H1 (cell line): ENCODE measurements around the gene FPGS.

Source experiments
- CBX8 ChIP-seq: fragments of 300-800, 300-1000 bp; sonication (generic); IDR thresholded peaks from 2 replicates; pipeline ENCODE4 v1.7.1; 2016; ENCODE audit warnings: low read depth, low read length, borderline replicate concordance
- CHD1 ChIP-seq: IDR thresholded peaks from 2 replicates; pipeline ENCODE4 v1.6.1; 2012; ENCODE audit warnings: low read depth, low read length, improper control_type of control experiment
- JUN ChIP-seq: IDR thresholded peaks from 2 replicates; pipeline ENCODE4 v1.6.1; 2011; ENCODE audit warnings: low read depth, mild to moderate bottlenecking, improper control_type of control experiment, low read length
- POLR2A ChIP-seq, 2 experiments: IDR thresholded peaks; 1 replicate in 1 of 2; 2 replicates in 1 of 2; pipeline ENCODE4 v1.6.1; 2011; ENCODE audit warnings: low read depth in 2 of 2, low read length in 2 of 2, mild to moderate bottlenecking in 2 of 2; ENCODE audit errors: control extremely low read depth in 1 of 2
- SP1 ChIP-seq: IDR thresholded peaks from 2 replicates; pipeline ENCODE4 v1.6.1; 2011; ENCODE audit warnings: low read depth, low read length
- TAF1 ChIP-seq: IDR thresholded peaks from 2 replicates; pipeline ENCODE4 v1.6.1; 2011; ENCODE audit warnings: mild to moderate bottlenecking, low read depth, low read length
- TF ChIP-seq, protein P1 (sequence below), 3 experiments: IDR thresholded peaks; 1 replicate in 2 of 3; 2 replicates in 1 of 3; pipeline versions ENCODE4 v1.5.1 to v1.6.1; 2011; ENCODE audit warnings: low read length in 3 of 3, mild to moderate bottlenecking in 3 of 3, inconsistent platforms in 2 of 3, low read depth in 1 of 3, moderate library complexity in 1 of 3; ENCODE audit not compliant: insufficient read depth in 1 of 3; ENCODE audit errors: control extremely low read depth in 1 of 3
- TF ChIP-seq, protein P2 (sequence below): IDR thresholded peaks from 2 replicates; pipeline ENCODE4 v1.6.1; 2011; ENCODE audit warnings: low read depth, mild to moderate bottlenecking, low read length; ENCODE audit not compliant: insufficient read depth

DNA sequence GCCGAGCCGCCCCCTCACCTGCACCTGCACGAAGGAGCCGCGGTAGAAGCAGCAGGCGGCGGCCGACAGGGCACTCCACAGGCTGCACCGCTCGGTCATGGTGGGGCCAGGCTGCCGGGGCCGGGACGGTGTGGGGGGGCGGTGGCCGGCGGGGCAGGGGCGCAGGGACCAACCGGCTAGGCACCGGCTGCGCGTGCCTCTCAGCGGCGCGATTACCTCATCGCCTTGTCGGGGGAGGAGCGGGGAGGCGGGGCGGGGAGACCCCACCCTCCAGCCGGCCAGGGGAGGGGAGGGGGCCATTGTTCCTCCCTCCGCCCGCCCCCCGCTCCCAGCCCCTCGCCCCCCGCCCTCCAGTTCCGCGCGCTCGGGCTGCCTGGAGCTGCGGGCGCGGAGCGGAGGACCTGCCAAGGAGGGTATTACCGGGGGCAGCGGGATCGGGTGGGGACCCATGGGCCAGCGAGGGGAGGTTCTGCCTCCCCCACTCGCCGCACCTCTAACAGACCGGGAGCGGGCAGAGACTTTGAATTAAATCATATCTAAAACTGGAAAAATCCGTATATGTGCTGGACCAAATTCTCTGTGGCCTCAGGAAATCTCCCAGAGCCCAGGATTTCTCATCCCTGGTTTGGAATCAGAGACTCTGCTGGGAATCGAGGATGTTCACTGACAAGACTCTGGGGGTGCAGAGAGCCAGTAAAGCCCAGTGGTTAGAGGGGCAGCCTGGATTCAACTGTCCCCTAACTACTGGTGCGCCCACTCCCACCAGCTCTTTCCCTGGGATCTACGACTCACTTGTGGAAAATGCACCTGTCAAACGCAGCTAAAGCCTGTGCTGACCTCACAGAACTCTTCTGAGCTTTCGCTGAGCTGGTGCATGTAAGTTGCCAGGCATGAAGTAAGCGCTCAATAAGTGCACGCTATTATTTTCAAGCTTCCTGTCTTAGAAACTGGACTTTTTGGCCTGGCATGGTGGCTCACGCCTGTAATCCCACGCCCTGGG lies 47.3 kb upstream of the FPGS start:
- TF ChIP-seq, protein P1, sequence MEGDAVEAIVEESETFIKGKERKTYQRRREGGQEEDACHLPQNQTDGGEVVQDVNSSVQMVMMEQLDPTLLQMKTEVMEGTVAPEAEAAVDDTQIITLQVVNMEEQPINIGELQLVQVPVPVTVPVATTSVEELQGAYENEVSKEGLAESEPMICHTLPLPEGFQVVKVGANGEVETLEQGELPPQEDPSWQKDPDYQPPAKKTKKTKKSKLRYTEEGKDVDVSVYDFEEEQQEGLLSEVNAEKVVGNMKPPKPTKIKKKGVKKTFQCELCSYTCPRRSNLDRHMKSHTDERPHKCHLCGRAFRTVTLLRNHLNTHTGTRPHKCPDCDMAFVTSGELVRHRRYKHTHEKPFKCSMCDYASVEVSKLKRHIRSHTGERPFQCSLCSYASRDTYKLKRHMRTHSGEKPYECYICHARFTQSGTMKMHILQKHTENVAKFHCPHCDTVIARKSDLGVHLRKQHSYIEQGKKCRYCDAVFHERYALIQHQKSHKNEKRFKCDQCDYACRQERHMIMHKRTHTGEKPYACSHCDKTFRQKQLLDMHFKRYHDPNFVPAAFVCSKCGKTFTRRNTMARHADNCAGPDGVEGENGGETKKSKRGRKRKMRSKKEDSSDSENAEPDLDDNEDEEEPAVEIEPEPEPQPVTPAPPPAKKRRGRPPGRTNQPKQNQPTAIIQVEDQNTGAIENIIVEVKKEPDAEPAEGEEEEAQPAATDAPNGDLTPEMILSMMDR (IDR thresholded peaks at IDR 0.05; ENCODE audit: control extremely low read depth in 1 of 3, insufficient read depth in 1 of 3, low read depth in 1 of 3, low read length in 3 of 3) = no peak
- TF ChIP-seq, protein P2, sequence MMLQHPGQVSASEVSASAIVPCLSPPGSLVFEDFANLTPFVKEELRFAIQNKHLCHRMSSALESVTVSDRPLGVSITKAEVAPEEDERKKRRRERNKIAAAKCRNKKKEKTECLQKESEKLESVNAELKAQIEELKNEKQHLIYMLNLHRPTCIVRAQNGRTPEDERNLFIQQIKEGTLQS = no peak
- TF ChIP-seq POLR2A (IDR thresholded peaks at IDR 0.05; ENCODE audit: control extremely low read depth in 1 of 2, low read depth in 2 of 2, low read length in 2 of 2) (no peak), CBX8 (no peak), TAF1 (no peak), CHD1 (no peak), SP1 (no peak), JUN (no peak)
